ENCODE measurements around the gene TAS2R60.

TAS2R60 gene

GRCh38 chr7:143436325-143436946 lies 6.8 kb upstream of the TAS2R60 start:
- FAIRE-seq (peak; percentile 4), DNase-seq (ENCODE audit: insufficient read length, low spot score) (no peak)

- peak; percentile 78 for FAIRE-seq
Observed at GRCh38 chr7:143437578-143437977, 5.7 kb upstream of the TAS2R60 start.

GRCh38 chr7:143439866-143440265 lies 3.4 kb upstream of the TAS2R60 start:
- FAIRE-seq (no peak), DNase-seq (ENCODE audit: insufficient read length, low spot score) (no peak)

More at GRCh38 chr7:143437578-143437977, 5.7 kb upstream of the TAS2R60 start:
- no peak for DNase-seq (ENCODE audit: insufficient read length, low spot score)

GRCh38 chr7:143444063-143444782 lies 970 bp downstream of the TAS2R60 start:
- FAIRE-seq = no peak
- DNase-seq (ENCODE audit: insufficient read length, low spot score) = no peak

GRCh38 chr7:143444785-143445184 lies 1.5 kb downstream of the TAS2R60 start:
- FAIRE-seq = no peak
- no peak for DNase-seq (ENCODE audit: insufficient read length, low spot score)

- FAIRE-seq = no peak
- DNase-seq (ENCODE audit: insufficient read length, low spot score) = no peak
Observed at GRCh38 chr7:143447466-143447865, 4.2 kb downstream of the TAS2R60 start.

GRCh38 chr7:143448429-143448828 lies 5.2 kb downstream of the TAS2R60 start:
- no peak for FAIRE-seq
- no peak for DNase-seq (ENCODE audit: insufficient read length, low spot score)

- FAIRE-seq (no peak), DNase-seq (ENCODE audit: insufficient read length, low spot score) (no peak)
Observed at GRCh38 chr7:143449793-143450192, 6.5 kb downstream of the TAS2R60 start.

GRCh38 chr7:143451122-143451521 lies 7.9 kb downstream of the TAS2R60 start:
- FAIRE-seq (no peak), DNase-seq (ENCODE audit: insufficient read length, low spot score) (no peak)

GRCh38 chr7:143451746-143452145 lies 8.5 kb downstream of the TAS2R60 start:
- DNase-seq (ENCODE audit: insufficient read length, low spot score) = no peak
- FAIRE-seq = no peak

- DNase-seq (ENCODE audit: insufficient read length, low spot score) = no peak
- FAIRE-seq = no peak
Observed at GRCh38 chr7:143452495-143452894, 9.2 kb downstream of the TAS2R60 start.

- FAIRE-seq = no peak
Observed at GRCh38 chr7:143454091-143454680, 10.9 kb downstream of the TAS2R60 start.

GRCh38 chr7:143455491-143455890 lies 12.2 kb downstream of the TAS2R60 start:
- FAIRE-seq (no peak), DNase-seq (ENCODE audit: insufficient read length, low spot score) (no peak)

More at GRCh38 chr7:143454091-143454680, 10.9 kb downstream of the TAS2R60 start:
- DNase-seq (ENCODE audit: insufficient read length, low spot score) = no peak

GRCh38 chr7:143455942-143456341 lies 12.7 kb downstream of the TAS2R60 start:
- FAIRE-seq (no peak), DNase-seq (ENCODE audit: insufficient read length, low spot score) (no peak)

GRCh38 chr7:143456992-143457793 lies 13.9 kb downstream of the TAS2R60 start:
- DNase-seq (ENCODE audit: insufficient read length, low spot score) = no peak

GRCh38 chr7:143458263-143458662 lies 15.0 kb downstream of the TAS2R60 start:
- DNase-seq (ENCODE audit: insufficient read length, low spot score) (no peak), FAIRE-seq (no peak)

More at GRCh38 chr7:143456992-143457793, 13.9 kb downstream of the TAS2R60 start:
- no peak for FAIRE-seq

- no peak for DNase-seq (ENCODE audit: insufficient read length, low spot score)
- no peak for FAIRE-seq
Observed at GRCh38 chr7:143458681-143459080, 15.4 kb downstream of the TAS2R60 start.

- no peak for DNase-seq (ENCODE audit: insufficient read length, low spot score)
- no peak for FAIRE-seq
Observed at GRCh38 chr7:143459359-143459758, 16.1 kb downstream of the TAS2R60 start.

- FAIRE-seq (no peak), DNase-seq (ENCODE audit: insufficient read length, low spot score) (no peak)
Observed at GRCh38 chr7:143460271-143460979, 17.2 kb downstream of the TAS2R60 start.

GRCh38 chr7:143462045-143462444 lies 18.8 kb downstream of the TAS2R60 start:
- DNase-seq (ENCODE audit: insufficient read length, low spot score) (no peak), FAIRE-seq (no peak)
